ENCODE data around the gene SPRYD3.

DNA sequence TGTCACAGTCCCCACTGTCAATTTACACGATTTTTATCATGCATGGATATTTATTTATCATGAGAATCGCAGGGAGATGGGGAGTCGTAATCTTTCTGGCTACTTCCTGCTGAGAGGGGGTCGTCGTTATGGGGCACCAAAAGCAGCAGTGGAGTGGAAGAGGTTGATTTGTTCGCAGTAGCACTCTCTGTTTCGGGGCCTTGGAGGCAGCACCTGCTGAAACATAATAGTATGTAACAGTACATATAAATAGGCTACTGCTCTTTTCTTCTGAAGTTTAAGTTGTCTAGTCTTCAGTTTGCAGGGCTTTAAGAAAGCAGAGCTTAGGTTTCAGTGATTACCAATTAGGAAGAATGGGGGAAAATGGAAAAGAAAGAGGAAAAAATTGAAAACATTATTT lies 27.9 kb upstream of the SPRYD3 start:
- TF ChIP-seq, protein P1, sequence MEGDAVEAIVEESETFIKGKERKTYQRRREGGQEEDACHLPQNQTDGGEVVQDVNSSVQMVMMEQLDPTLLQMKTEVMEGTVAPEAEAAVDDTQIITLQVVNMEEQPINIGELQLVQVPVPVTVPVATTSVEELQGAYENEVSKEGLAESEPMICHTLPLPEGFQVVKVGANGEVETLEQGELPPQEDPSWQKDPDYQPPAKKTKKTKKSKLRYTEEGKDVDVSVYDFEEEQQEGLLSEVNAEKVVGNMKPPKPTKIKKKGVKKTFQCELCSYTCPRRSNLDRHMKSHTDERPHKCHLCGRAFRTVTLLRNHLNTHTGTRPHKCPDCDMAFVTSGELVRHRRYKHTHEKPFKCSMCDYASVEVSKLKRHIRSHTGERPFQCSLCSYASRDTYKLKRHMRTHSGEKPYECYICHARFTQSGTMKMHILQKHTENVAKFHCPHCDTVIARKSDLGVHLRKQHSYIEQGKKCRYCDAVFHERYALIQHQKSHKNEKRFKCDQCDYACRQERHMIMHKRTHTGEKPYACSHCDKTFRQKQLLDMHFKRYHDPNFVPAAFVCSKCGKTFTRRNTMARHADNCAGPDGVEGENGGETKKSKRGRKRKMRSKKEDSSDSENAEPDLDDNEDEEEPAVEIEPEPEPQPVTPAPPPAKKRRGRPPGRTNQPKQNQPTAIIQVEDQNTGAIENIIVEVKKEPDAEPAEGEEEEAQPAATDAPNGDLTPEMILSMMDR (IDR thresholded peaks at IDR 0.05) = no peak
- no peak for TF ChIP-seq POLR2AphosphoS5 (IDR thresholded peaks at IDR 0.05)
